Uterus (tissue), 4 donors: ENCODE results near the gene CDKAL1. TPM values are rescaled to one million over a fixed set of nuclear protein-coding genes. Genes with fewer than 3 reads are reported as not detected.

Experiments
- DNase-seq, 2 donors: peaks; one replicate each; pipeline ENCODE4 v3.0.0-alpha.2; 2019 to 2020
- H3K27ac ChIP-seq, 2 donors: fragments of 200-600 bp; sonication (generic); 1 replicate in 1 of 2; 2 replicates in 1 of 2; pipeline ENCODE4 v1.5.1; 2016 to 2018
- H3K27me3 ChIP-seq, 2 donors: fragments of 200-600 bp; sonication (generic); one replicate each; pipeline ENCODE4 v1.5.1; 2018 to 2019; ENCODE audit warnings: control low read depth in 1 of 2
- H3K36me3 ChIP-seq, 2 donors: fragments of 200-600 bp; sonication (generic); one replicate each; pipeline ENCODE4 v1.5.1; 2019; ENCODE audit warnings: control low read depth in 1 of 2
- H3K4me1 ChIP-seq, 2 donors: fragments of 200-600 bp; sonication (generic); one replicate each; pipeline ENCODE4 v1.5.1; 2018 to 2019; ENCODE audit warnings: control low read depth in 1 of 2
- H3K4me3 ChIP-seq, 2 donors: fragments of 200-600 bp; sonication (generic); 1 replicate in 1 of 2; 2 replicates in 1 of 2; pipeline ENCODE4 v1.5.1; 2018 to 2019; ENCODE audit warnings: mild to moderate bottlenecking in 1 of 2
- H3K9me3 ChIP-seq, 2 donors: fragments of 200-600 bp; sonication (generic); one replicate each; pipeline ENCODE4 v1.5.1; 2019; ENCODE audit warnings: control low read depth in 1 of 2
- POLR2A ChIP-seq, 2 donors: fragments of 450-650 bp; IDR thresholded peaks; one replicate each; pipeline ENCODE4 v1.6.1; 2016; ENCODE audit warnings: antibody characterized with exemption in 2 of 2, mild to moderate bottlenecking in 1 of 2, moderate library complexity in 1 of 2
- intact Hi-C: fragments of 100-400 bp; cut with DNase I; formaldehyde crosslinking; loops from one replicate; pipeline ENCODE4 v1.15.1; 2023; ENCODE audit warnings: low total_unique reads
- total RNA-seq, 4 donors: library from RNA; depleted of rRNA in 3 of 4; stranded (reverse); fragments of >200 nt in 3 of 4; gene quantifications; one replicate each; pipeline versions ENCODE4 v1.1.0 to v1.2.4, GENCODE V29; 2014 to 2023
- TF ChIP-seq, protein P1 (sequence below), 4 experiments: fragments of 200-600 bp in 2 of 4; fragments of 450-650 bp in 2 of 4; sonication (generic) in 2 of 4; IDR thresholded peaks; one replicate each; pipeline ENCODE4 v1.5.1; 2016 to 2019; ENCODE audit warnings: antibody characterized with exemption in 4 of 4, mild to moderate bottlenecking in 2 of 4, moderate library complexity in 1 of 4
- donor health status: DM: yes; HTN: yes; CAD: no.

Gene CDKAL1
- total RNA-seq, 4 donors from 2014 or later = 5.0 to 51.7 (median 18.9) TPM

GRCh38 chr6:21109391-21110178 is 575.3 kb downstream of the CDKAL1 start:
- Histone ChIP-seq H3K27me3 (no peaks in the 10 kb centered on the region), H3K27ac (peak overlapping the region in 1 of 2 donors; percentile 29), H3K9me3 (no peaks in the 10 kb centered on the region), H3K4me3 (no peak overlapping the region), H3K36me3 (no peaks in the 10 kb centered on the region), H3K4me1 (no peaks in the 10 kb centered on the region)
- no peak for DNase-seq
- intact Hi-C loops = no loop called here
- TF ChIP-seq, protein P1, sequence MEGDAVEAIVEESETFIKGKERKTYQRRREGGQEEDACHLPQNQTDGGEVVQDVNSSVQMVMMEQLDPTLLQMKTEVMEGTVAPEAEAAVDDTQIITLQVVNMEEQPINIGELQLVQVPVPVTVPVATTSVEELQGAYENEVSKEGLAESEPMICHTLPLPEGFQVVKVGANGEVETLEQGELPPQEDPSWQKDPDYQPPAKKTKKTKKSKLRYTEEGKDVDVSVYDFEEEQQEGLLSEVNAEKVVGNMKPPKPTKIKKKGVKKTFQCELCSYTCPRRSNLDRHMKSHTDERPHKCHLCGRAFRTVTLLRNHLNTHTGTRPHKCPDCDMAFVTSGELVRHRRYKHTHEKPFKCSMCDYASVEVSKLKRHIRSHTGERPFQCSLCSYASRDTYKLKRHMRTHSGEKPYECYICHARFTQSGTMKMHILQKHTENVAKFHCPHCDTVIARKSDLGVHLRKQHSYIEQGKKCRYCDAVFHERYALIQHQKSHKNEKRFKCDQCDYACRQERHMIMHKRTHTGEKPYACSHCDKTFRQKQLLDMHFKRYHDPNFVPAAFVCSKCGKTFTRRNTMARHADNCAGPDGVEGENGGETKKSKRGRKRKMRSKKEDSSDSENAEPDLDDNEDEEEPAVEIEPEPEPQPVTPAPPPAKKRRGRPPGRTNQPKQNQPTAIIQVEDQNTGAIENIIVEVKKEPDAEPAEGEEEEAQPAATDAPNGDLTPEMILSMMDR (IDR thresholded peaks at IDR 0.05) = no peak
- TF ChIP-seq POLR2A (IDR thresholded peaks at IDR 0.05) = no peak

DNA sequence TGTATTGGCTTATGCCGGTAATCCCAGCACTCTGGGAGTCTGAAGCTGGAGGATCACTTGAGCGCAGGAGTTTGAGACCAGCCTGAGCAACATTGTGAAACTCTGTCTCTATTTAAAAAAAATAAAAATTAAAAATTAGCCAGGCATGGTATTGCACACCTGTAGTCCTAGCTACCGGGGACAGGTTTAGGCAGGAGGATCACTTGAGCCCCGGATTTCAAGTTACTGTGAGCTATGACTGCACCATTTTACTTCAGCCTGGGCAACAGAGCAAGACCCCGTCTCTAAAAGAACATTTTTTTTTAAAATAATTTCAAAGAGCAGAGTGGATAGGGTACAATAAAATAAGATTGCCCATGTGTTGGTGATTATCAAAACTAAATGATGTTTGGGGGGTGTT is 576.4 kb downstream of the CDKAL1 start:
- Histone ChIP-seq H3K36me3 (no peaks in the 10 kb centered on the region), H3K27ac (no peak overlapping the region), H3K4me3 (no peak overlapping the region), H3K9me3 (no peaks in the 10 kb centered on the region), H3K27me3 (no peaks in the 10 kb centered on the region), H3K4me1 (no peaks in the 10 kb centered on the region)
- no peak for TF ChIP-seq POLR2A (IDR thresholded peaks at IDR 0.05)
- no peak for DNase-seq
- intact Hi-C loops = no loop called here

DNA sequence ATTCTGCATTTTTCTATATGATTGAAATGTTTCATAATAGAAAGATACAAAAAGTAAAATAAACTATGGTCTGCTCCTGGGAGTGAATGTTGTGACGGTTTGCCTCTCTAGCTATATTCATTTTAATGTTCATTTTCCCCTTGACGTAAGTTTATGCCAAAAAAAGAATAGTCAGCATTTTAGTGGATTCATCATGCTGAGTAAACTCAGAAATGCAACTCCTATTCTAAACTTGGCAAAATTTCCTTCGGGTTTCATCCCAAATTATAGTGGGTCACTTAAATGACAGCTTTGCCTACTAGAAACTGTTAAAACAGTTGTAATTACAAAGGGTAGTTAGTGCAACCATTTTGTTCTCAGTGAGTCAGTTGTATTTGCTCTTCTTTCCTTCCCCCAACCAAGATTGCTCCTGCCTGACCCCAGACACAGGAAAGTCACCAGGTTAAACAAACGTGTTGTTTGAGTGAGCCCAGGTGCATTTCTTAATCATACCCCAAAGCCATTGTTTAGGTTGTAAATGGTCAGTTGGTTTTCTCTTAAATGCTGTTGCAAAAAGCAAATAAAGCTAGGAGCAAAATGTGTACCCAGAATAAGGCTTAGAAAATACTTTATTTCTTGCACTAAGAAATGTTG is 577.0 kb downstream of the CDKAL1 start:
- Histone ChIP-seq H3K4me1 (no peaks in the 10 kb centered on the region), H3K9me3 (no peaks in the 10 kb centered on the region), H3K4me3 (no peak overlapping the region), H3K27me3 (no peaks in the 10 kb centered on the region), H3K36me3 (no peaks in the 10 kb centered on the region), H3K27ac (no peak overlapping the region)
- TF ChIP-seq, protein P1 (IDR thresholded peaks at IDR 0.05) = no peak
- TF ChIP-seq POLR2A (IDR thresholded peaks at IDR 0.05) = no peak
- intact Hi-C loops = no loop called here
- no peak for DNase-seq

GRCh38 chr6:21115111-21115510 is 580.9 kb downstream of the CDKAL1 start:
- intact Hi-C loops = no loop called here

DNA sequence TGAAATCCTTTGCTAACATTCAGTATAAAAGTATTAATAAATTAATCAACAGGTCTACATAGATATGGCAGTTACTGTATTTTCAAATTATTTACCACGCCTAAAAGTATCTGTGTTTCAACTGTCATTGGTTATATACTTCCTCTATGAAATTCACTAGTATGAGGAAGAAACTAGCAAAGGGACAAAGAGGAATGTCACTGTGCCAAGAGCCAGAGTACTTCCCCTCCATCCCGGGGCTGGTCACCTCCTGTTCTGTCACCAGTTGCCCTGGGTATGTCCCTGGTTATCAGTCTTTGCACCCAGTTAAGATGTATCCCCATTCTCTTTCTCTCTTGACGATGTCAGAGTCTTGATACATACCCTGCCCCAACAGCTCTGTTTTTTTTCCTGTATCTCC is 582.5 kb downstream of the CDKAL1 start:
- H3K27me3 ChIP-seq = no peaks in the 10 kb centered on the region
- H3K27ac ChIP-seq = no peak overlapping the region
- intact Hi-C loops = no loop called here
- H3K4me3 ChIP-seq = no peak overlapping the region
- DNase-seq = no peak
- H3K36me3 ChIP-seq = no peaks in the 10 kb centered on the region
- no peaks in the 10 kb centered on the region for H3K4me1 ChIP-seq
- H3K9me3 ChIP-seq = no peaks in the 10 kb centered on the region
- TF ChIP-seq, protein P1 (IDR thresholded peaks at IDR 0.05) = no peak
- no peak for TF ChIP-seq POLR2A (IDR thresholded peaks at IDR 0.05)

More at GRCh38 chr6:21115111-21115510, 580.9 kb downstream of the CDKAL1 start:
- no peak for DNase-seq
- H3K9me3 ChIP-seq = no peaks in the 10 kb centered on the region
- H3K4me1 ChIP-seq = no peaks in the 10 kb centered on the region
- no peak overlapping the region for H3K4me3 ChIP-seq
- H3K27me3 ChIP-seq = no peaks in the 10 kb centered on the region
- no peak for TF ChIP-seq POLR2A (IDR thresholded peaks at IDR 0.05)
- TF ChIP-seq, protein P1 (IDR thresholded peaks at IDR 0.05) = no peak
- no peaks in the 10 kb centered on the region for H3K36me3 ChIP-seq
- H3K27ac ChIP-seq = no peak overlapping the region
